HEK293 (cell line): ENCODE results near the gene CMPK1.
A peak's percentile ranks its signal among the peaks of the same experiment; 100 is the strongest.

Experiments used
- BCL11B ChIP-seq: fragments of 450-650 bp; formaldehyde crosslinking; IDR thresholded peaks from 2 replicates; pipeline ENCODE4 v1.5.1; 2016; ENCODE audit warnings: low read depth, missing biosample characterization, missing genetic modification characterization
- HOXD13 ChIP-seq: sonication (generic); formaldehyde crosslinking; IDR thresholded peaks from 2 replicates; pipeline ENCODE4 v1.8.0; 2022; ENCODE audit warnings: missing genetic modification reagents, borderline replicate concordance
- KLF7 ChIP-seq: fragments of 450-650 bp; formaldehyde crosslinking; IDR thresholded peaks from 2 replicates; pipeline ENCODE4 v1.5.1; 2016; ENCODE audit warnings: missing biosample characterization, missing genetic modification characterization, borderline replicate concordance
- KLF8 ChIP-seq: fragments of 450-650 bp; formaldehyde crosslinking; IDR thresholded peaks from 2 replicates; pipeline ENCODE4 v1.5.1; 2016; ENCODE audit warnings: missing biosample characterization, missing genetic modification characterization
- OSR2 ChIP-seq: fragments of 450-650 bp; formaldehyde crosslinking; IDR thresholded peaks from 2 replicates; pipeline ENCODE4 v1.5.1; 2016; ENCODE audit warnings: missing biosample characterization, missing genetic modification characterization
- RBAK ChIP-seq: fragments of 450-650 bp; formaldehyde crosslinking; IDR thresholded peaks from 2 replicates; pipeline ENCODE4 v1.5.1; 2016; ENCODE audit warnings: missing biosample characterization, missing genetic modification characterization
- SCRT1 ChIP-seq: fragments of 450-650 bp; formaldehyde crosslinking; IDR thresholded peaks from 2 replicates; pipeline ENCODE4 v1.5.1; 2016; ENCODE audit warnings: missing biosample characterization, missing genetic modification characterization, borderline replicate concordance
- SCRT2 ChIP-seq: fragments of 450-650 bp; formaldehyde crosslinking; IDR thresholded peaks from 2 replicates; pipeline ENCODE4 v1.5.1; 2016; ENCODE audit warnings: missing biosample characterization, missing genetic modification characterization
- SP2 ChIP-seq: fragments of 450-650 bp; formaldehyde crosslinking; IDR thresholded peaks from 2 replicates; pipeline ENCODE4 v1.5.1; 2016; ENCODE audit warnings: missing biosample characterization, missing genetic modification characterization
- ZBTB17 ChIP-seq: fragments of 450-650 bp; formaldehyde crosslinking; IDR thresholded peaks from 2 replicates; pipeline ENCODE4 v1.5.1; 2016; ENCODE audit warnings: missing biosample characterization, missing genetic modification characterization
- ZBTB8A ChIP-seq: fragments of 450-650 bp; formaldehyde crosslinking; IDR thresholded peaks from 2 replicates; pipeline ENCODE4 v1.5.1; 2016; ENCODE audit warnings: missing biosample characterization, missing genetic modification characterization
- ZEB2 ChIP-seq: fragments of 450-650 bp; formaldehyde crosslinking; IDR thresholded peaks from 2 replicates; pipeline ENCODE4 v1.5.1; 2016; ENCODE audit warnings: missing biosample characterization, missing genetic modification characterization
- ZFP41 ChIP-seq: fragments of 450-650 bp; formaldehyde crosslinking; IDR thresholded peaks from 2 replicates; pipeline ENCODE4 v1.5.1; 2016; ENCODE audit warnings: missing biosample characterization, missing genetic modification characterization, borderline replicate concordance
- ZNF155 ChIP-seq: fragments of 450-650 bp; formaldehyde crosslinking; IDR thresholded peaks from 2 replicates; pipeline ENCODE4 v1.5.1; 2016; ENCODE audit warnings: missing biosample characterization, missing genetic modification characterization
- ZNF157 ChIP-seq: fragments of 450-650 bp; formaldehyde crosslinking; IDR thresholded peaks from 2 replicates; pipeline ENCODE4 v1.5.1; 2016; ENCODE audit warnings: missing biosample characterization, missing genetic modification characterization
- ZNF174 ChIP-seq: fragments of 450-650 bp; formaldehyde crosslinking; IDR thresholded peaks from 2 replicates; pipeline ENCODE4 v1.5.0; 2017; ENCODE audit warnings: missing biosample characterization, mild to moderate bottlenecking, missing genetic modification characterization
- ZNF175 ChIP-seq: fragments of 450-650 bp; formaldehyde crosslinking; IDR thresholded peaks from 2 replicates; pipeline ENCODE4 v1.5.1; 2016; ENCODE audit warnings: missing biosample characterization, missing genetic modification characterization
- ZNF184 ChIP-seq: fragments of 450-650 bp; IDR thresholded peaks from 2 replicates; pipeline ENCODE4 v1.5.1; 2018; ENCODE audit warnings: missing biosample characterization, mild to moderate bottlenecking, missing genetic modification characterization
- ZNF19 ChIP-seq: fragments of 450-650 bp; formaldehyde crosslinking; IDR thresholded peaks from 2 replicates; pipeline ENCODE4; 2016; ENCODE audit warnings: missing biosample characterization, missing genetic modification characterization, low read depth
- ZNF23 ChIP-seq: fragments of 450-650 bp; formaldehyde crosslinking; IDR thresholded peaks from 2 replicates; pipeline ENCODE4 v1.5.1; 2016; ENCODE audit warnings: missing biosample characterization, missing genetic modification characterization, borderline replicate concordance
- ZNF324 ChIP-seq: fragments of 450-650 bp; formaldehyde crosslinking; IDR thresholded peaks from 2 replicates; pipeline ENCODE4 v1.5.1; 2016; ENCODE audit warnings: missing biosample characterization, missing genetic modification characterization
- ZNF350 ChIP-seq: fragments of 450-650 bp; formaldehyde crosslinking; IDR thresholded peaks from 2 replicates; pipeline ENCODE4 v1.5.0; 2017; ENCODE audit warnings: missing biosample characterization, mild to moderate bottlenecking, missing genetic modification characterization
- ZNF391 ChIP-seq: fragments of 450-650 bp; formaldehyde crosslinking; IDR thresholded peaks from 2 replicates; pipeline ENCODE4 v1.5.1; 2016; ENCODE audit warnings: low read depth, missing biosample characterization, missing genetic modification characterization, borderline replicate concordance
- ZNF416 ChIP-seq: fragments of 450-650 bp; formaldehyde crosslinking; IDR thresholded peaks from 2 replicates; pipeline ENCODE4 v1.5.1; 2016; ENCODE audit warnings: missing biosample characterization, missing genetic modification characterization
- ZNF423 ChIP-seq: fragments of 450-650 bp; formaldehyde crosslinking; IDR thresholded peaks from 2 replicates; pipeline ENCODE4 v1.5.1; 2016; ENCODE audit warnings: missing biosample characterization, missing genetic modification characterization
- ZNF433 ChIP-seq: fragments of 450-650 bp; formaldehyde crosslinking; IDR thresholded peaks from 2 replicates; pipeline ENCODE4 v1.5.1; 2016; ENCODE audit warnings: missing biosample characterization, missing genetic modification characterization, low read depth
- ZNF600 ChIP-seq: fragments of 450-650 bp; formaldehyde crosslinking; IDR thresholded peaks from 2 replicates; pipeline ENCODE4 v1.5.1; 2016; ENCODE audit warnings: missing biosample characterization, missing genetic modification characterization
- ZNF610 ChIP-seq: fragments of 450-650 bp; formaldehyde crosslinking; IDR thresholded peaks from 2 replicates; pipeline ENCODE4 v1.5.1; 2016; ENCODE audit warnings: missing biosample characterization, missing genetic modification characterization, borderline replicate concordance
- ZSCAN16 ChIP-seq: fragments of 450-650 bp; formaldehyde crosslinking; IDR thresholded peaks from 2 replicates; pipeline ENCODE4 v1.5.1; 2016; ENCODE audit warnings: missing biosample characterization, missing genetic modification characterization
- TF ChIP-seq, protein P1 (sequence below): fragments of 450-650 bp; formaldehyde crosslinking; IDR thresholded peaks from 2 replicates; pipeline ENCODE4 v1.5.1; 2016; ENCODE audit warnings: missing biosample characterization, missing genetic modification characterization
- TF ChIP-seq, protein P2 (sequence below): fragments of 450-650 bp; formaldehyde crosslinking; IDR thresholded peaks from 2 replicates; pipeline ENCODE4 v1.5.1; 2016; ENCODE audit warnings: missing biosample characterization, missing genetic modification characterization, borderline replicate concordance
- TF ChIP-seq, protein P3 (sequence below): IDR thresholded peaks from 2 replicates; pipeline ENCODE4 v1.6.1; 2011; ENCODE audit warnings: mild to moderate bottlenecking, low read depth, low read length, borderline replicate concordance
- TF ChIP-seq, protein P4 (sequence below): fragments of 450-650 bp; formaldehyde crosslinking; IDR thresholded peaks from 2 replicates; pipeline ENCODE4 v1.5.1; 2016; ENCODE audit warnings: missing biosample characterization, missing genetic modification characterization
- TF ChIP-seq, protein P5 (sequence below): fragments of 450-650 bp; formaldehyde crosslinking; IDR thresholded peaks from 2 replicates; pipeline ENCODE4 v1.5.1; 2016; ENCODE audit warnings: missing biosample characterization, missing genetic modification characterization

CMPK1 gene

DNA sequence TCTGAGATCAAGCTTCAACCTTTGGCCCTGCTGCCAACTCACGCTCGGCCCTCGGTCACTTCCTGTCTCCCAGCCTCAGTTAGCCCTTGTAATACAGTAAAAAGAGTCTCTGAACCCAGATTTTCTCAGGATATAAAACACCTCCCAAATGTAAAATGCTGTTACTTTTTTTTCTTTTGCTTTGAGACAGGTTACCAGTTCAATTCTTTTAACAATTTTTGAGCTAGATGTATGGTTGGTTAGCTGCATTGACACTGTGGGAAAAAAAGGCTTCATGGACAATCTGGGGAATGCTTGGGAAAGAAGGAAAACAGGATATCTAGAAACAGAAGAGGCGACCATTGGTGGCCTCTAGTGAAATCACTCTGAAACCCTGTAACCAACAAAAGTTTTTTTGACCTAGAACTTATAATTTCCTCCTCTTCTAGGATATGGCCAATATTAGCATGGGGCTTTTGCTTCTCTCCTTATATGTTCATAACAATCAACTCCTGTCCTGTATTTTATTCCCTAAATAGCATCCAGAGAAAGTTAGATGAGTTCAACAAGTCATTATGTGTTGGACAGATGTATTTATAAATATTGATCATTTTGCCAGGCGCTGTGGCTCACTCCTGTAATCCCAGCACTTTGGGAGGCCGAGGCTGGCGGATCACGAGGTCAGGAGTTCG, 1.3 kb downstream of the CMPK1 start (continued):
- TF ChIP-seq, protein P1, sequence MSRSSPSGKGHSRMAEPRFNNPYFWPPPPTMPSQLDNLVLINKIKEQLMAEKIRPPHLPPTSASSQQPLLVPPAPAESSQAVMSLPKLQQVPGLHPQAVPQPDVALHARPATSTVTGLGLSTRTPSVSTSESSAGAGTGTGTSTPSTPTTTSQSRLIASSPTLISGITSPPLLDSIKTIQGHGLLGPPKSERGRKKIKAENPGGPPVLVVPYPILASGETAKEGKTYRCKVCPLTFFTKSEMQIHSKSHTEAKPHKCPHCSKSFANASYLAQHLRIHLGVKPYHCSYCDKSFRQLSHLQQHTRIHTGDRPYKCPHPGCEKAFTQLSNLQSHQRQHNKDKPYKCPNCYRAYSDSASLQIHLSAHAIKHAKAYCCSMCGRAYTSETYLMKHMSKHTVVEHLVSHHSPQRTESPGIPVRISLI (tag by site-specific recombination) = no peak
- TF ChIP-seq ZSCAN16 (tag by site-specific recombination) (no peak), ZNF391 (tag by site-specific recombination) (no peak), ZFP41 (tag by site-specific recombination) (no peak), ZBTB17 (tag by site-specific recombination) (peak; percentile 1), ZBTB8A (no peak), ZNF423 (tag by site-specific recombination) (no peak), ZNF433 (tag by site-specific recombination) (no peak), RBAK (tag by site-specific recombination) (no peak), SCRT1 (tag by site-specific recombination) (0 out of 2 replicates have a peak, but pooled peaks have one; percentile 20), ZEB2 (0 out of 2 replicates have a peak, but pooled peaks have one; percentile 17), KLF8 (tag by site-specific recombination) (no peak), KLF7 (tag by site-specific recombination) (no peak), ZNF19 (tag by site-specific recombination) (no peak), ZNF174 (tag by site-specific recombination) (no peak), SCRT2 (tag by site-specific recombination) (peak; percentile 63; the same call in 1 of the 2 replicates), ZNF350 (tag by site-specific recombination) (no peak), ZNF184 (tag by site-specific recombination) (no peak), ZNF175 (tag by site-specific recombination) (no peak), HOXD13 (no peak), SP2 (tag by site-specific recombination) (no peak), ZNF416 (tag by site-specific recombination) (no peak), ZNF600 (tag by site-specific recombination) (no peak), OSR2 (tag by site-specific recombination) (no peak), ZNF324 (tag by site-specific recombination) (no peak), ZNF157 (tag by site-specific recombination) (no peak), BCL11B (no peak), ZNF610 (tag by site-specific recombination) (no peak), ZNF23 (no peak), ZNF155 (tag by site-specific recombination) (no peak)
- TF ChIP-seq, protein P2, sequence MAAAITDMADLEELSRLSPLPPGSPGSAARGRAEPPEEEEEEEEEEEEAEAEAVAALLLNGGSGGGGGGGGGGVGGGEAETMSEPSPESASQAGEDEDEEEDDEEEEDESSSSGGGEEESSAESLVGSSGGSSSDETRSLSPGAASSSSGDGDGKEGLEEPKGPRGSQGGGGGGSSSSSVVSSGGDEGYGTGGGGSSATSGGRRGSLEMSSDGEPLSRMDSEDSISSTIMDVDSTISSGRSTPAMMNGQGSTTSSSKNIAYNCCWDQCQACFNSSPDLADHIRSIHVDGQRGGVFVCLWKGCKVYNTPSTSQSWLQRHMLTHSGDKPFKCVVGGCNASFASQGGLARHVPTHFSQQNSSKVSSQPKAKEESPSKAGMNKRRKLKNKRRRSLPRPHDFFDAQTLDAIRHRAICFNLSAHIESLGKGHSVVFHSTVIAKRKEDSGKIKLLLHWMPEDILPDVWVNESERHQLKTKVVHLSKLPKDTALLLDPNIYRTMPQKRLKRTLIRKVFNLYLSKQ (tag by site-specific recombination) = no peak
- TF ChIP-seq, protein P3, sequence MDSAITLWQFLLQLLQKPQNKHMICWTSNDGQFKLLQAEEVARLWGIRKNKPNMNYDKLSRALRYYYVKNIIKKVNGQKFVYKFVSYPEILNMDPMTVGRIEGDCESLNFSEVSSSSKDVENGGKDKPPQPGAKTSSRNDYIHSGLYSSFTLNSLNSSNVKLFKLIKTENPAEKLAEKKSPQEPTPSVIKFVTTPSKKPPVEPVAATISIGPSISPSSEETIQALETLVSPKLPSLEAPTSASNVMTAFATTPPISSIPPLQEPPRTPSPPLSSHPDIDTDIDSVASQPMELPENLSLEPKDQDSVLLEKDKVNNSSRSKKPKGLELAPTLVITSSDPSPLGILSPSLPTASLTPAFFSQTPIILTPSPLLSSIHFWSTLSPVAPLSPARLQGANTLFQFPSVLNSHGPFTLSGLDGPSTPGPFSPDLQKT = no peak
- TF ChIP-seq, protein P4, sequence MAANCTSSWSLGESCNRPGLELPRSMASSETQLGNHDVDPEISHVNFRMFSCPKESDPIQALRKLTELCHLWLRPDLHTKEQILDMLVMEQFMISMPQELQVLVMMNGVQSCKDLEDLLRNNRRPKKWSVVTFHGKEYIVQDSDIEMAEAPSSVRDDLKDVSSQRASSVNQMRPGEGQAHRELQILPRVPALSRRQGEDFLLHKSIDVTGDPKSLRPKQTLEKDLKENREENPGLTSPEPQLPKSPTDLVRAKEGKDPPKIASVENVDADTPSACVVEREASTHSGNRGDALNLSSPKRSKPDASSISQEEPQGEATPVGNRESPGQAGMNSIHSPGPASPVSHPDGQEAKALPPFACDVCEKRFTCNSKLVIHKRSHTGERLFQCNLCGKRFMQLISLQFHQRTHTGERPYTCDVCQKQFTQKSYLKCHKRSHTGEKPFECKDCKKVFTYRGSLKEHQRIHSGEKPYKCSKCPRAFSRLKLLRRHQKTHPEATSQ = no peak
- TF ChIP-seq, protein P5, sequence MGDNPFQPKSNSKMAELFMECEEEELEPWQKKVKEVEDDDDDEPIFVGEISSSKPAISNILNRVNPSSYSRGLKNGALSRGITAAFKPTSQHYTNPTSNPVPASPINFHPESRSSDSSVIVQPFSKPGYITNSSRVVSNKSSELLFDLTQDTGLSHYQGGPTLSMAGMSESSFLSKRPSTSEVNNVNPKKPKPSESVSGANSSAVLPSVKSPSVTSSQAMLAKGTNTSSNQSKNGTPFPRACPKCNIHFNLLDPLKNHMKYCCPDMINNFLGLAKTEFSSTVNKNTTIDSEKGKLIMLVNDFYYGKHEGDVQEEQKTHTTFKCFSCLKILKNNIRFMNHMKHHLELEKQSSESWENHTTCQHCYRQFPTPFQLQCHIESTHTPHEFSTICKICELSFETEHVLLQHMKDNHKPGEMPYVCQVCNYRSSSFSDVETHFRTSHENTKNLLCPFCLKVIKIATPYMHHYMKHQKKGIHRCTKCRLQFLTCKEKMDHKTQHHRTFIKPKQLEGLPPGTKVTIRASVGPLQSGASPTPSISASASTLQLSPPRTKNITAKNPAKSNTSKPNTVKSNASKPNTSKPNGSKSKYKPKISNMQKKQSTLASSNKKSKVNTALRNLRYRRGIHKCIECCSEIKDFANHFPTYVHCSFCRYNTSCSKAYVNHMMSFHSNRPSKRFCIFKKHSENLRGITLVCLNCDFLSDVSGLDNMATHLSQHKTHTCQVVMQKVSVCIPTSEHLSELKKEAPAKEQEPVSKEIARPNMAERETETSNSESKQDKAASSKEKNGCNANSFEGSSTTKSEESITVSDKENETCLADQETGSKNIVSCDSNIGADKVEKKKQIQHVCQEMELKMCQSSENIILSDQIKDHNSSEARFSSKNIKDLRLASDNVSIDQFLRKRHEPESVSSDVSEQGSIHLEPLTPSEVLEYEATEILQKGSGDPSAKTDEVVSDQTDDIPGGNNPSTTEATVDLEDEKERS = no peak
